B cell (primary cell): Measurements from ENCODE around the gene ABHD18. TPM values are rescaled to one million over a fixed set of nuclear protein-coding genes. Genes with fewer than 3 reads are reported as not detected.
"Not testable (repeated sequence)": the region's sequence is repeated elsewhere in the genome, so short reads cannot be mapped to it uniquely, and the experiment has no call there.

ENCODE experiments used
- ATAC-seq: fragments of 200-7000 bp; cut with Tn5 transposase; one replicate; pipeline ENCODE4 v1.10.0; 2021; ENCODE audit warnings: low read depth, mild to moderate bottlenecking, moderate number of reproducible peaks, moderate library complexity
- CTCF ChIA-PET: fragments of 350-600 bp; sonication (Branson Sonifier 250); formaldehyde crosslinking; loops from one replicate; lab custom pipeline; 2021; ENCODE audit warnings: antibody characterized with exemption, inconsistent platforms; lab: Charles Lee
- POLR2A ChIA-PET: fragments of 350-600 bp; sonication (Branson Sonifier 250); formaldehyde crosslinking; loops from one replicate; lab custom pipeline; 2021; ENCODE audit warnings: antibody characterized with exemption; lab: Charles Lee
- DNase-seq: peaks from one replicate; pipeline ENCODE4 v3.0.0; 2013
- H2AFZ ChIP-seq: 2 replicates; pipeline ENCODE4 v1.6.1; 2012; ENCODE audit warnings: mild to moderate bottlenecking, low read depth, low read length; ENCODE audit not compliant: insufficient read depth, poor library complexity, severe bottlenecking
- H3K27ac ChIP-seq, 2 donors: 1 replicate in 1 of 2; 2 replicates in 1 of 2; pipeline ENCODE4 v1.5.1; 2012 to 2013; ENCODE audit warnings: low read length in 2 of 2, mild to moderate bottlenecking in 2 of 2, moderate library complexity in 1 of 2
- H3K27me3 ChIP-seq, 4 experiments: fragments of 200-600 bp in 1 of 4; sonication (generic) in 1 of 4; replicated peaks in 1 of 4; 1 replicate in 2 of 4; 2 replicates in 2 of 4; pipeline versions ENCODE4 v1.6.1 to v1.7.0; 2013 to 2016; ENCODE audit warnings: low read length in 3 of 4, mild to moderate bottlenecking in 2 of 4, mixed read lengths in 1 of 4, moderate library complexity in 1 of 4; ENCODE audit not compliant: insufficient read depth in 4 of 4, control insufficient read depth in 3 of 4; ENCODE audit errors: control extremely low read depth in 1 of 4
- H3K36me3 ChIP-seq, 2 experiments: replicated peaks in 1 of 2; 1 replicate in 1 of 2; 2 replicates in 1 of 2; pipeline versions ENCODE4 v1.6.1 to v1.7.1; 2013; ENCODE audit warnings: low read length in 1 of 2; ENCODE audit not compliant: insufficient read depth in 2 of 2, control insufficient read depth in 1 of 2; ENCODE audit errors: control extremely low read depth in 1 of 2, extremely low read depth in 1 of 2
- H3K4me1 ChIP-seq, 2 donors: fragments of 200-600 bp in 1 of 2; sonication (generic) in 1 of 2; 1 replicate in 1 of 2; 2 replicates in 1 of 2; pipeline versions ENCODE4 v1.5.1 to v1.6.1; 2013 to 2017; ENCODE audit warnings: low read length in 2 of 2; ENCODE audit not compliant: control insufficient read depth in 2 of 2, insufficient read depth in 2 of 2
- H3K4me2 ChIP-seq: replicated peaks from 2 replicates; pipeline ENCODE3; 2012; ENCODE audit warnings: mild to moderate bottlenecking, low read depth, low read length; ENCODE audit not compliant: poor library complexity, severe bottlenecking
- H3K4me3 ChIP-seq, 5 experiments: fragments of 200-600 bp in 1 of 5; sonication (generic) in 1 of 5; 1 replicate in 3 of 5; 2 replicates in 2 of 5; pipeline versions ENCODE4 v1.5.1 to v1.7.0; 2011 to 2016; ENCODE audit warnings: low read length in 4 of 5, mild to moderate bottlenecking in 4 of 5, low read depth in 2 of 5, control low read depth in 1 of 5, moderate library complexity in 1 of 5; ENCODE audit not compliant: insufficient read depth in 1 of 5; ENCODE audit errors: control extremely low read depth in 1 of 5, extremely low read depth in 1 of 5
- H3K79me2 ChIP-seq: fragments of 200-600 bp; sonication (generic); one replicate; pipeline ENCODE4 v1.6.0; 2016; ENCODE audit warnings: low read length; ENCODE audit not compliant: control insufficient read depth, insufficient read depth
- H3K9ac ChIP-seq: fragments of 200-600 bp; sonication (generic); 2 replicates; pipeline ENCODE4 v1.6.1; 2017; ENCODE audit warnings: mild to moderate bottlenecking, low read length, moderate library complexity
- H3K9me3 ChIP-seq, 3 donors: one replicate each; pipeline versions ENCODE4 v1.6.1 to v1.7.1; 2013; ENCODE audit warnings: low read length in 2 of 3; ENCODE audit not compliant: control insufficient read depth in 2 of 3, insufficient read depth in 1 of 3; ENCODE audit errors: control extremely low read depth in 1 of 3
- H4K20me1 ChIP-seq: 2 replicates; pipeline ENCODE4 v1.6.0; 2012; ENCODE audit warnings: mild to moderate bottlenecking, low read length; ENCODE audit not compliant: insufficient read depth, control insufficient read depth, poor library complexity, severe bottlenecking
- H3K27ac Mint-ChIP-seq: one replicate; pipeline ENCODE4 v1.8.0; 2021; ENCODE audit warnings: mixed read lengths
- H3K27me3 Mint-ChIP-seq: one replicate; pipeline ENCODE4 v1.8.0; 2021; ENCODE audit warnings: mixed read lengths
- H3K4me1 Mint-ChIP-seq: one replicate; pipeline ENCODE4 v1.8.0; 2021; ENCODE audit warnings: mixed read lengths
- H3K4me3 Mint-ChIP-seq: one replicate; pipeline ENCODE4 v1.8.0; 2021; ENCODE audit warnings: mixed read lengths
- H3K9me3 Mint-ChIP-seq: one replicate; pipeline ENCODE4 v1.8.0; 2022; ENCODE audit warnings: mixed read lengths; ENCODE audit not compliant: insufficient read depth
- EZH2 ChIP-seq: IDR thresholded peaks from 2 replicates; pipeline ENCODE4 v1.6.1; 2012; ENCODE audit warnings: borderline replicate concordance, low read depth, mild to moderate bottlenecking, moderate library complexity, low read length; ENCODE audit not compliant: insufficient read depth, poor library complexity, severe bottlenecking
- WGBS: methylation state at CpG from one replicate; pipeline ENCODE4 v1.1.5; 2013; ENCODE audit warnings: missing lambda C conversion rate; ENCODE audit not compliant: insufficient coverage; 5-methylcytosine and 5-hydroxymethylcytosine counted together
- intact Hi-C: fragments of 100-400 bp; cut with micrococcal nuclease; formaldehyde crosslinking; loops from one replicate; pipeline ENCODE4 v1.10.0; 2022
- polyA plus RNA-seq: library from polyadenylated mRNA; depleted of rRNA; stranded (reverse); fragments of >200 nt; gene quantifications from 2 replicates; pipeline ENCODE4 v1.2.3, GENCODE V29; 2012
- total RNA-seq, 2 donors: library from RNA; stranded (reverse); fragments of 120-200 nt in 1 of 2; gene quantifications; 1 replicate in 1 of 2; 2 replicates in 1 of 2; pipeline versions ENCODE4 v1.2.3 to v1.2.4, GENCODE V29; 2013 to 2022
- TF ChIP-seq, protein P1 (sequence below): fragments of 200-600 bp; IDR thresholded peaks from one replicate; pipeline ENCODE4 v1.8.0; 2022; ENCODE audit warnings: antibody characterized with exemption, mild to moderate bottlenecking

Gene ABHD18
- total and polyA plus RNA-seq, 2 donors (not counting 1 experiment from before 2014, with no cell fraction given), result 6.3 to 17.5 TPM

DNA sequence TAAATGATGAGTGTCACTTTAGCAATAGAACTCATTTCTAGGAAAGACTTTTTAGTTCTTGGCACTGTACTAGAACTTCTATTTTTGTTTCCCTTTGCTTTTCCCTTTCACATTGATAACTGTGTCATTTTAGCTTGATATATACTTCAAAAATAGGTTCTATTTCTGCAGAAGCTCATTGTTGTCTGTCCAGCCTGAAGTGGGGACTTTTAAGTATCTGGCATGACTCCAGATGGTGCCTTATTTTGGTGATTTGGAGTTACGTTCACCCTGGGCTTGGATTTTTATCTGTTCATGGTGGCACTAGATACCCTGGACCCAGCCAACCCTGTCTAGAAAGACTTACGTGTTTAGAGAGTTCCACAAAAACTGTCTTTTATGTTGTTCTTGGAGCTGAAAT lies 3.4 kb downstream of the ABHD18 start:
- H3K27ac ChIP-seq, result no peak overlapping the region

DNA sequence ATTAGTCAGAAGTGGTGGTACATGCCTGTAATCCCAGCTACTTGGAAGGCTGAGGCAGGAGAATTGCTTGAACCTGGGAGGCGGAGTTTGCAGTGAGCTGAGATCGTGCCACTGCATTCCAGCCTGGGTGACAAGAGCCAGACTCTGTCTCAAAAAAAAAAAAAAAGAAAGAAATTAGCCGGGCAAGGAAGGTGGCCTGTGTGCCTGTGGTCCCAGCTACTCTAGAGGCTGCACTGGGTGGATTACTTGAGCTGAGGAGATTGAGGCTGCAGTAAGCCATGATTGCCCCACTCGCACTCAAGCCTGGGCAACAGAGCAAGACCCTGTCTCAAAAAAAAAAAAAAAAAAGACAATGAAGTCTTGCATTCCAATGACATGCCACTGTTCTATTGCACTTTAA lies 5.7 kb downstream of the ABHD18 start:
- POLR2A ChIA-PET, H3K4me1 ChIP-seq, ATAC-seq, H3K27ac Mint-ChIP-seq, H2AFZ ChIP-seq, DNase-seq, H3K9me3 Mint-ChIP-seq, CTCF ChIA-PET, H3K4me3 ChIP-seq, H3K27ac ChIP-seq, H3K9ac ChIP-seq, intact Hi-C loops, H3K9me3 ChIP-seq, H3K4me2 ChIP-seq, H3K27me3 Mint-ChIP-seq, H3K4me1 Mint-ChIP-seq, H3K4me3 Mint-ChIP-seq, H3K27me3 ChIP-seq: not testable (repeated sequence)
- H4K20me1 ChIP-seq, result peaks cover 24% of the 10 kb centered on the region
- H3K36me3 ChIP-seq, result peaks cover 0 to 19% of the 10 kb centered on the region in 2 experiments
- WGBS, result 100% methylated on average over 2 of the region's 4 CpGs
- H3K79me2 ChIP-seq, result peaks cover 87% of the 10 kb centered on the region

More for the DNA sequence above, 3.4 kb downstream of the ABHD18 start:
- Histone ChIP-seq H3K4me3 (no peak overlapping the region), H2AFZ (no peak overlapping the region), H3K79me2 (peaks cover 87% of the 10 kb centered on the region), H3K4me2 (no peak overlapping the region), H3K9ac (no peak overlapping the region), H3K27me3 (no peaks in the 10 kb centered on the region), H4K20me1 (peaks cover 14% of the 10 kb centered on the region), H3K36me3 (peaks cover 0 to 12% of the 10 kb centered on the region in 2 experiments), H3K9me3 (no peaks in the 10 kb centered on the region), H3K4me1 (peaks cover 5 to 12% of the 10 kb centered on the region in 2 donors)
- Mint-ChIP-seq H3K27ac (no peak overlapping the region), H3K4me3 (no peak overlapping the region), H3K27me3 (no peaks in the 10 kb centered on the region), H3K9me3 (no peaks in the 10 kb centered on the region), H3K4me1 (peaks cover 20% of the 10 kb centered on the region)
- WGBS, result no CpG with 5 or more reads among the region's 2 CpGs
- DNase-seq (no peak), ATAC-seq (no peak)
- CTCF ChIA-PET, result interaction anchor here (0.5 kb wide), 1 partner anchor 96 kb away, joined by 3 read pairs; no protein-coding TSS in a partner anchor
- TF ChIP-seq, protein P1, sequence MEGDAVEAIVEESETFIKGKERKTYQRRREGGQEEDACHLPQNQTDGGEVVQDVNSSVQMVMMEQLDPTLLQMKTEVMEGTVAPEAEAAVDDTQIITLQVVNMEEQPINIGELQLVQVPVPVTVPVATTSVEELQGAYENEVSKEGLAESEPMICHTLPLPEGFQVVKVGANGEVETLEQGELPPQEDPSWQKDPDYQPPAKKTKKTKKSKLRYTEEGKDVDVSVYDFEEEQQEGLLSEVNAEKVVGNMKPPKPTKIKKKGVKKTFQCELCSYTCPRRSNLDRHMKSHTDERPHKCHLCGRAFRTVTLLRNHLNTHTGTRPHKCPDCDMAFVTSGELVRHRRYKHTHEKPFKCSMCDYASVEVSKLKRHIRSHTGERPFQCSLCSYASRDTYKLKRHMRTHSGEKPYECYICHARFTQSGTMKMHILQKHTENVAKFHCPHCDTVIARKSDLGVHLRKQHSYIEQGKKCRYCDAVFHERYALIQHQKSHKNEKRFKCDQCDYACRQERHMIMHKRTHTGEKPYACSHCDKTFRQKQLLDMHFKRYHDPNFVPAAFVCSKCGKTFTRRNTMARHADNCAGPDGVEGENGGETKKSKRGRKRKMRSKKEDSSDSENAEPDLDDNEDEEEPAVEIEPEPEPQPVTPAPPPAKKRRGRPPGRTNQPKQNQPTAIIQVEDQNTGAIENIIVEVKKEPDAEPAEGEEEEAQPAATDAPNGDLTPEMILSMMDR, result no peak
- no peak for TF ChIP-seq EZH2
- intact Hi-C loops, result no loop called here
- POLR2A ChIA-PET, result no interaction called here
